ENCODE results near the gene PRR11.

DNA sequence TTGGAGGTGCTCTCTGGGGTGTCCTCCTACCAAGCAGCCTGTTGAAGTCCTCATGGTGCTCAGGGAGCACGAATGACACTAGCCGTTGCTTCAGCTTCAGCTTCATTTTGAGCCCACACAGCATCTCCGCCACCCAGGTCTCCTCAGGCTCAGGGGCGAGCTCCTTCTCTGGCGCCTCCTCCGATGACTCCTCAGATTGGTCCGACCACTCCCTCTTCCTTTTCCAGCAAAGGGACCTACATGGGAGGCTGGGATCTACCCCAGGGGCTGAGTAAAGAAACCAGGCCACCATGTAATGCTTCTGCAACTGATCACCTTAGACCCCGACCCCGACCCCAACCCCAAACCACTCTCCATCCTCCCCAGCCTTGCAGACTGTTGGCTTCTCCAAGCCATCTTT, 25.9 kb downstream of the PRR11 start:
- TF ChIP-seq, protein P1, sequence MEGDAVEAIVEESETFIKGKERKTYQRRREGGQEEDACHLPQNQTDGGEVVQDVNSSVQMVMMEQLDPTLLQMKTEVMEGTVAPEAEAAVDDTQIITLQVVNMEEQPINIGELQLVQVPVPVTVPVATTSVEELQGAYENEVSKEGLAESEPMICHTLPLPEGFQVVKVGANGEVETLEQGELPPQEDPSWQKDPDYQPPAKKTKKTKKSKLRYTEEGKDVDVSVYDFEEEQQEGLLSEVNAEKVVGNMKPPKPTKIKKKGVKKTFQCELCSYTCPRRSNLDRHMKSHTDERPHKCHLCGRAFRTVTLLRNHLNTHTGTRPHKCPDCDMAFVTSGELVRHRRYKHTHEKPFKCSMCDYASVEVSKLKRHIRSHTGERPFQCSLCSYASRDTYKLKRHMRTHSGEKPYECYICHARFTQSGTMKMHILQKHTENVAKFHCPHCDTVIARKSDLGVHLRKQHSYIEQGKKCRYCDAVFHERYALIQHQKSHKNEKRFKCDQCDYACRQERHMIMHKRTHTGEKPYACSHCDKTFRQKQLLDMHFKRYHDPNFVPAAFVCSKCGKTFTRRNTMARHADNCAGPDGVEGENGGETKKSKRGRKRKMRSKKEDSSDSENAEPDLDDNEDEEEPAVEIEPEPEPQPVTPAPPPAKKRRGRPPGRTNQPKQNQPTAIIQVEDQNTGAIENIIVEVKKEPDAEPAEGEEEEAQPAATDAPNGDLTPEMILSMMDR (IDR thresholded peaks at IDR 0.05): no peak
- no peak for TF ChIP-seq POLR2A (IDR thresholded peaks at IDR 0.05)
- no peak for TF ChIP-seq EP300 (IDR thresholded peaks at IDR 0.05)

All from ovary (tissue), 3 donors.